SK-N-SH treated with all-trans-retinoic acid at 6 μM for 48 hours (cell line): Measurements from ENCODE around the gene TXNRD3.

ENCODE experiments used
- ATAC-seq: fragments of 200-7000 bp; cut with Tn5 transposase; 3 replicates; pipeline ENCODE4 v1.9.1; 2020; ENCODE audit warnings: mild to moderate bottlenecking, moderate library complexity
- ARNTL ChIP-seq: fragments of 450-650 bp; formaldehyde crosslinking; IDR thresholded peaks from 2 replicates; pipeline ENCODE4 v1.5.0; 2020; ENCODE audit warnings: low read depth, mild to moderate bottlenecking, moderate library complexity, borderline replicate concordance
- BACH2 ChIP-seq: fragments of 250-450 bp; sonication (Bioruptor Pico); IDR thresholded peaks from 2 replicates; pipeline ENCODE4 v1.9.0; 2021; ENCODE audit warnings: mild to moderate bottlenecking, borderline replicate concordance
- CREB5 ChIP-seq: fragments of 250-450 bp; sonication (Bioruptor Pico); IDR thresholded peaks from 2 replicates; pipeline ENCODE4 v1.5.1; 2020; ENCODE audit warnings: low read depth, mild to moderate bottlenecking, moderate library complexity
- CSDC2 ChIP-seq: fragments of 250-450 bp; sonication (Bioruptor Pico); IDR thresholded peaks from 2 replicates; pipeline ENCODE4 v1.5.0; 2020; ENCODE audit warnings: mild to moderate bottlenecking, moderate library complexity
- CSRNP3 ChIP-seq: fragments of 250-450 bp; sonication (Bioruptor Pico); IDR thresholded peaks from 2 replicates; pipeline ENCODE4 v1.5.1; 2021; ENCODE audit warnings: mild to moderate bottlenecking, moderate library complexity
- ESRRG ChIP-seq: fragments of 250-450 bp; sonication (Bioruptor Pico); IDR thresholded peaks from 2 replicates; pipeline ENCODE4 v1.6.1; 2021; ENCODE audit warnings: mild to moderate bottlenecking
- GLIS3 ChIP-seq: fragments of 250-450 bp; sonication (Bioruptor Pico); IDR thresholded peaks from 2 replicates; pipeline ENCODE4 v1.5.0; 2020; ENCODE audit warnings: mild to moderate bottlenecking, moderate library complexity
- ISL1 ChIP-seq: fragments of 250-450 bp; sonication (Bioruptor Pico); IDR thresholded peaks from 2 replicates; pipeline ENCODE4 v2.1.2; 2022; ENCODE audit warnings: mild to moderate bottlenecking, moderate library complexity
- PATZ1 ChIP-seq: fragments of 250-450 bp; sonication (Bioruptor Pico); IDR thresholded peaks from 2 replicates; pipeline ENCODE4 v1.8.0; 2020; ENCODE audit warnings: mild to moderate bottlenecking, moderate library complexity, borderline replicate concordance
- POU6F1 ChIP-seq: fragments of 250-450 bp; sonication (Bioruptor Pico); IDR thresholded peaks from 2 replicates; pipeline ENCODE4 v1.8.0; 2021; ENCODE audit warnings: low read depth, mild to moderate bottlenecking, moderate library complexity, borderline replicate concordance
- PPARA ChIP-seq: fragments of 250-450 bp; sonication (Bioruptor Pico); IDR thresholded peaks from 2 replicates; pipeline ENCODE4 v1.5.0; 2020; ENCODE audit warnings: mild to moderate bottlenecking, borderline replicate concordance
- SNAI2 ChIP-seq: fragments of 250-450 bp; sonication (Bioruptor Pico); IDR thresholded peaks from 2 replicates; pipeline ENCODE4 v1.5.0; 2020; ENCODE audit warnings: mild to moderate bottlenecking, moderate library complexity
- TSHZ2 ChIP-seq: fragments of 250-450 bp; sonication (Bioruptor Pico); IDR thresholded peaks from 2 replicates; pipeline ENCODE4 v1.5.0; 2020; ENCODE audit warnings: mild to moderate bottlenecking, moderate library complexity
- ZC3H10 ChIP-seq: fragments of 250-450 bp; sonication (Bioruptor Pico); IDR thresholded peaks from 2 replicates; pipeline ENCODE4 v1.5.1; 2021; ENCODE audit warnings: mild to moderate bottlenecking, moderate library complexity
- ZFP3 ChIP-seq: fragments of 250-450 bp; sonication (Bioruptor Pico); IDR thresholded peaks from 2 replicates; pipeline ENCODE4 v1.5.0; 2020; ENCODE audit warnings: mild to moderate bottlenecking, moderate library complexity
- ZFP30 ChIP-seq: fragments of 450-650 bp; formaldehyde crosslinking; IDR thresholded peaks from 2 replicates; pipeline ENCODE4 v1.5.0; 2022; ENCODE audit warnings: mild to moderate bottlenecking, moderate library complexity
- ZNF565 ChIP-seq: fragments of 450-650 bp; formaldehyde crosslinking; conservative IDR thresholded peaks from 2 replicates; pipeline ENCODE4 v1.5.0; 2020; ENCODE audit warnings: low read depth, mild to moderate bottlenecking, moderate library complexity
- ZNF8 ChIP-seq: fragments of 450-650 bp; formaldehyde crosslinking; IDR thresholded peaks from 2 replicates; pipeline ENCODE4 v1.5.0; 2020; ENCODE audit warnings: mild to moderate bottlenecking, moderate library complexity

The TXNRD3 gene

GRCh38 chr3:126658584-126658983 lies 3.7 kb upstream of the TXNRD3 start:
- no peak for TF ChIP-seq CSDC2 (CRISPR knock-in tag)
- no peak for TF ChIP-seq ZFP3 (CRISPR knock-in tag)
- TF ChIP-seq ISL1 (CRISPR knock-in tag) = no peak
- no peak for TF ChIP-seq POU6F1 (CRISPR knock-in tag)
- TF ChIP-seq ARNTL (CRISPR knock-in tag) = no peak
- no peak for ATAC-seq

- ATAC-seq = no peak
- TF ChIP-seq SNAI2 (CRISPR knock-in tag) (no peak), ZC3H10 (CRISPR knock-in tag) (no peak), ZNF8 (CRISPR knock-in tag) (no peak), ESRRG (CRISPR knock-in tag) (no peak), ISL1 (CRISPR knock-in tag) (no peak), ZFP30 (CRISPR knock-in tag) (no peak), PPARA (CRISPR knock-in tag) (no peak)
These were observed 3.0 kb upstream of the TXNRD3 start for GRCh38 chr3:126657901-126658300.

GRCh38 chr3:126656371-126657134 lies 1.6 kb upstream of the TXNRD3 start:
- ATAC-seq = no peak
- no peak for TF ChIP-seq PPARA (CRISPR knock-in tag)
- TF ChIP-seq ZNF8 (CRISPR knock-in tag) = no peak
- no peak for TF ChIP-seq CSRNP3 (CRISPR knock-in tag)
- no peak for TF ChIP-seq ARNTL (CRISPR knock-in tag)
- no peak for TF ChIP-seq ZNF565 (CRISPR knock-in tag)

- no peak for TF ChIP-seq BACH2
- TF ChIP-seq PPARA (CRISPR knock-in tag) = no peak
- no peak for TF ChIP-seq ZFP3 (CRISPR knock-in tag)
- no peak for TF ChIP-seq PATZ1 (CRISPR knock-in tag)
- no peak for TF ChIP-seq ESRRG (CRISPR knock-in tag)
- ATAC-seq = no peak
These were observed 963 bp upstream of the TXNRD3 start for GRCh38 chr3:126655887-126656286.

- ATAC-seq = no peak
- no peak for TF ChIP-seq ISL1 (CRISPR knock-in tag)
- TF ChIP-seq ZFP30 (CRISPR knock-in tag) = no peak
- TF ChIP-seq ESRRG (CRISPR knock-in tag) = no peak
- no peak for TF ChIP-seq ZNF565 (CRISPR knock-in tag)
- TF ChIP-seq GLIS3 = no peak
- no peak for TF ChIP-seq CREB5 (CRISPR knock-in tag)
These were observed 5.3 kb downstream of the TXNRD3 start for GRCh38 chr3:126649556-126650092.

GRCh38 chr3:126646674-126647073 lies 8.2 kb downstream of the TXNRD3 start:
- peak; percentile 94 for ATAC-seq
- peak; percentile 80 for TF ChIP-seq ISL1 (CRISPR knock-in tag)
- TF ChIP-seq ZNF565 (CRISPR knock-in tag) = no peak
- no peak for TF ChIP-seq TSHZ2 (CRISPR knock-in tag)
